Keratinocyte (primary cell): ENCODE measurements around the gene GJA3. TPM values are rescaled to one million over a fixed set of nuclear protein-coding genes. Genes with fewer than 3 reads are reported as not detected.
"Not testable (repeated sequence)": the region's sequence is repeated elsewhere in the genome, so short reads cannot be mapped to it uniquely, and the experiment has no call there.

Experiments
- DNase-seq: peaks from one replicate; pipeline ENCODE4 v3.0.0-alpha.2; 2011; ENCODE audit warnings: low read depth, missing footprints, low spot score
- FAIRE-seq: peaks from 2 replicates; lab custom pipeline; 2011; peaks lifted over from hg19 to GRCh38; lab: Jason Lieb, UNC
- H2AFZ ChIP-seq: 2 replicates; pipeline ENCODE4 v1.6.0; 2012; ENCODE audit warnings: low read length, control low read depth, inconsistent platforms; ENCODE audit not compliant: control insufficient read depth
- H3K27ac ChIP-seq: 2 replicates; pipeline ENCODE4 v1.5.1; 2011; ENCODE audit warnings: low read length; ENCODE audit not compliant: control insufficient read depth, insufficient read depth
- H3K27me3 ChIP-seq: 3 replicates; pipeline ENCODE4 v1.6.0; 2011; ENCODE audit warnings: low read length; ENCODE audit not compliant: control insufficient read depth, insufficient read depth; ENCODE audit errors: extremely low read depth
- H3K36me3 ChIP-seq, 2 experiments: 2 replicates in 1 of 2; 3 replicates in 1 of 2; pipeline ENCODE4 v1.5.1; 2011; ENCODE audit warnings: low read length in 2 of 2, mild to moderate bottlenecking in 1 of 2; ENCODE audit not compliant: control insufficient read depth in 2 of 2, insufficient read depth in 2 of 2; ENCODE audit errors: extremely low read depth in 1 of 2
- H3K4me1 ChIP-seq: 3 replicates; pipeline ENCODE4 v1.5.1; 2011; ENCODE audit warnings: low read length; ENCODE audit not compliant: control insufficient read depth, insufficient read depth; ENCODE audit errors: extremely low read depth
- H3K4me2 ChIP-seq: 3 replicates; pipeline ENCODE4 v1.6.0; 2011; ENCODE audit warnings: low read depth, low read length; ENCODE audit not compliant: control insufficient read depth, insufficient read depth; ENCODE audit errors: extremely low read depth
- H3K4me3 ChIP-seq, 3 experiments: fragments of 200-600 bp in 1 of 3; sonication (generic) in 1 of 3; 2 replicates in 2 of 3; 3 replicates in 1 of 3; pipeline ENCODE4 v1.5.1; 2011 to 2016; ENCODE audit warnings: low read length in 3 of 3, mild to moderate bottlenecking in 3 of 3, control low read depth in 2 of 3, inconsistent platforms in 1 of 3, low read depth in 1 of 3, mixed read lengths in 1 of 3, mixed run types in 1 of 3, moderate library complexity in 1 of 3; ENCODE audit not compliant: control insufficient read depth in 2 of 3, insufficient read depth in 2 of 3; ENCODE audit errors: extremely low read depth in 1 of 3
- H3K79me2 ChIP-seq: 2 replicates; pipeline ENCODE4 v1.6.0; 2012; ENCODE audit warnings: low read length; ENCODE audit not compliant: control insufficient read depth, insufficient read depth
- H3K9ac ChIP-seq: 3 replicates; pipeline ENCODE4 v1.6.0; 2011; ENCODE audit warnings: low read length; ENCODE audit not compliant: control insufficient read depth, insufficient read depth; ENCODE audit errors: extremely low read depth
- H3K9me1 ChIP-seq: 3 replicates; pipeline ENCODE4 v1.6.0; 2011; ENCODE audit warnings: low read length; ENCODE audit not compliant: control insufficient read depth, insufficient read depth; ENCODE audit errors: extremely low read depth
- H3K9me3 ChIP-seq: 2 replicates; pipeline ENCODE4 v1.5.1; 2012; ENCODE audit warnings: low read depth, low read length; ENCODE audit not compliant: control insufficient read depth
- H4K20me1 ChIP-seq: 3 replicates; pipeline ENCODE4 v1.6.0; 2011; ENCODE audit warnings: low read length; ENCODE audit not compliant: control insufficient read depth, insufficient read depth; ENCODE audit errors: extremely low read depth
- CTCF ChIP-seq, 3 experiments: IDR thresholded peaks in 1 of 3; conservative IDR thresholded peaks in 1 of 3; optimal IDR thresholded peaks in 1 of 3; 2 replicates in 2 of 3; 3 replicates in 1 of 3; pipeline versions ENCODE3 to v1.5.1; 2011; ENCODE audit warnings: low read length in 3 of 3, mild to moderate bottlenecking in 3 of 3, moderate library complexity in 2 of 3, control low read depth in 1 of 3, inconsistent platforms in 1 of 3; ENCODE audit not compliant: insufficient read depth in 2 of 3; ENCODE audit errors: extremely low read depth in 1 of 3
- EZH2 ChIP-seq: IDR thresholded peaks from one replicate; pipeline ENCODE4 v1.6.1; 2012; ENCODE audit warnings: inconsistent platforms, mild to moderate bottlenecking, low read length, moderate library complexity
- dilution Hi-C: fragments of 300-500 bp; cut with MboI; formaldehyde crosslinking; loops from one replicate; pipeline ENCODE4 v1.7.0; 2020; ENCODE audit warnings: low sequenced_read_pairs; ENCODE audit not compliant: extremely low pct_ligation_motif_present
- polyA plus RNA-seq, 5 experiments: library from polyadenylated mRNA; depleted of rRNA in 3 of 5; stranded (reverse) in 3 of 5; stranded (forward) in 1 of 5; unstranded in 1 of 5; fragments of >200 nt; gene quantifications; 1 replicate in 1 of 5; 2 replicates in 3 of 5; 3 replicates in 1 of 5; pipeline versions ENCODE4 v1.2.1 to v1.2.3, GENCODE V29; 2011 to 2012; ENCODE audit warnings: missing spikeins in 2 of 5, low read depth in 1 of 5, low replicate concordance in 1 of 5

The GJA3 gene
- polyA plus RNA-seq, 1 donor (not counting 4 experiments of a cell fraction or from before 2014, with no cell fraction given): 0.09 TPM

GRCh38 chr13:20157151-20157796 is 3.6 kb downstream of the GJA3 start:
- H4K20me1 ChIP-seq: no peaks in the 10 kb centered on the region
- no peak overlapping the region for H2AFZ ChIP-seq
- H3K36me3 ChIP-seq: no peaks in the 10 kb centered on the region
- H3K27me3 ChIP-seq: peaks cover 45% of the 10 kb centered on the region
- H3K4me2 ChIP-seq: no peak overlapping the region
- DNase-seq: no peak
- H3K27ac ChIP-seq: no peak overlapping the region
- no peak for TF ChIP-seq CTCF (optimal IDR thresholded peaks at IDR 0.05 in 1 of 3, IDR thresholded peaks at IDR 0.05 in 1 of 3, conservative IDR thresholded peaks at IDR 0.05 in 1 of 3; ENCODE audit: extremely low read depth in 1 of 3, insufficient read depth in 2 of 3, low read length in 3 of 3)
- TF ChIP-seq EZH2: no peak
- H3K9ac ChIP-seq: no peak overlapping the region
- H3K4me1 ChIP-seq: no peaks in the 10 kb centered on the region
- dilution Hi-C loops: no loop called here
- no peaks in the 10 kb centered on the region for H3K9me1 ChIP-seq
- no peaks in the 10 kb centered on the region for H3K9me3 ChIP-seq
- H3K79me2 ChIP-seq: no peaks in the 10 kb centered on the region
- no peak overlapping the region for H3K4me3 ChIP-seq
- no peak for FAIRE-seq

- no peak overlapping the region for H2AFZ ChIP-seq
- FAIRE-seq (no peak), DNase-seq (no peak)
Observed at GRCh38 chr13:20156702-20157101, 4.2 kb downstream of the GJA3 start.

GRCh38 chr13:20153290-20153689 is 7.6 kb downstream of the GJA3 start:
- H3K4me1 ChIP-seq, H3K9me3 ChIP-seq, DNase-seq, FAIRE-seq, H3K79me2 ChIP-seq, H3K9me1 ChIP-seq, H3K36me3 ChIP-seq, H4K20me1 ChIP-seq, H3K9ac ChIP-seq, H3K4me3 ChIP-seq, H3K27ac ChIP-seq, H3K4me2 ChIP-seq, H2AFZ ChIP-seq, dilution Hi-C loops: not testable (repeated sequence)
- peaks cover 19% of the 10 kb centered on the region for H3K27me3 ChIP-seq

More at GRCh38 chr13:20156702-20157101, 4.2 kb downstream of the GJA3 start:
- Histone ChIP-seq H3K9me3 (no peaks in the 10 kb centered on the region), H3K79me2 (no peaks in the 10 kb centered on the region), H3K4me3 (no peak overlapping the region), H3K36me3 (no peaks in the 10 kb centered on the region), H3K9me1 (no peaks in the 10 kb centered on the region), H3K9ac (no peak overlapping the region), H3K4me2 (no peak overlapping the region), H3K27ac (no peak overlapping the region), H4K20me1 (no peaks in the 10 kb centered on the region), H3K27me3 (peaks cover 39% of the 10 kb centered on the region), H3K4me1 (no peaks in the 10 kb centered on the region)
- dilution Hi-C loops: no loop called here
- TF ChIP-seq EZH2: no peak
- TF ChIP-seq CTCF (optimal IDR thresholded peaks at IDR 0.05 in 1 of 3, IDR thresholded peaks at IDR 0.05 in 1 of 3, conservative IDR thresholded peaks at IDR 0.05 in 1 of 3; ENCODE audit: extremely low read depth in 1 of 3, insufficient read depth in 2 of 3, low read length in 3 of 3): no peak
